ENCODE results near the gene KRT14.
"Not testable (repeated sequence)": the region's sequence is repeated elsewhere in the genome, so short reads cannot be mapped to it uniquely, and the experiment has no call there.

KRT14 gene

DNA sequence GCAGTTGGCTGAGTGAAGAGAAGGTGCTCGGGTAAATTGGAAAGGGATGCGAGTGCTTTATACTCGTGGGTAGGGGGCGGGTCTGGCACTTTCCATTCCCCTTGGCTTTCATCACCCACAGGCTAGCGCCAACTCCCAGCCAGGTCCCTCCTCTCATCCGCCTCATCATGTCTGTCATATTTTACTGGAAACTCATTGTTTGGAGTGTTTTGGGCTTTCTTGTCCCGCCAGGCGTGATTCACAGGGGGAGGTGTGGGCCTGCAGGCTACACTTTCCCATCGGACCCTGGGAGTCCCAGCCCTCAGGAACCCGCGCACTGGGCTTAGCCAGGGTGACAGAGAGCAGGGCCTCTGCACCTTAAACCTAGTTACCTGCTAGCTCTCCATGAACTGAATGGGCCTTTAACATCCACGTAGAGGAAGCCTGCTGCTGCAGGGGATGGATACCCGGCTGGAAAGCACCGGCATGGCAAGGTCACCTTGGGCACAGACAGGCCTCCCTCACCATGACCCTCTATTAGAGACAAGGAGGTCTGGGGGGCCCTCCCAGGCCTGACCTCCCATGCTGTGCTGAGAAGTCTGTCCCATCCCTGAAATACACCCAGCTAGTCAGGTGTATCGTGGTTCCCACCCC is at the start of gene KRT14:
TSS of gene KRT14 (minus strand) at position 33 of the 633 bp plus-strand sequence. CDS start 61 bp downstream, outside the sequence.
- DNase-seq, result no peak

DNA sequence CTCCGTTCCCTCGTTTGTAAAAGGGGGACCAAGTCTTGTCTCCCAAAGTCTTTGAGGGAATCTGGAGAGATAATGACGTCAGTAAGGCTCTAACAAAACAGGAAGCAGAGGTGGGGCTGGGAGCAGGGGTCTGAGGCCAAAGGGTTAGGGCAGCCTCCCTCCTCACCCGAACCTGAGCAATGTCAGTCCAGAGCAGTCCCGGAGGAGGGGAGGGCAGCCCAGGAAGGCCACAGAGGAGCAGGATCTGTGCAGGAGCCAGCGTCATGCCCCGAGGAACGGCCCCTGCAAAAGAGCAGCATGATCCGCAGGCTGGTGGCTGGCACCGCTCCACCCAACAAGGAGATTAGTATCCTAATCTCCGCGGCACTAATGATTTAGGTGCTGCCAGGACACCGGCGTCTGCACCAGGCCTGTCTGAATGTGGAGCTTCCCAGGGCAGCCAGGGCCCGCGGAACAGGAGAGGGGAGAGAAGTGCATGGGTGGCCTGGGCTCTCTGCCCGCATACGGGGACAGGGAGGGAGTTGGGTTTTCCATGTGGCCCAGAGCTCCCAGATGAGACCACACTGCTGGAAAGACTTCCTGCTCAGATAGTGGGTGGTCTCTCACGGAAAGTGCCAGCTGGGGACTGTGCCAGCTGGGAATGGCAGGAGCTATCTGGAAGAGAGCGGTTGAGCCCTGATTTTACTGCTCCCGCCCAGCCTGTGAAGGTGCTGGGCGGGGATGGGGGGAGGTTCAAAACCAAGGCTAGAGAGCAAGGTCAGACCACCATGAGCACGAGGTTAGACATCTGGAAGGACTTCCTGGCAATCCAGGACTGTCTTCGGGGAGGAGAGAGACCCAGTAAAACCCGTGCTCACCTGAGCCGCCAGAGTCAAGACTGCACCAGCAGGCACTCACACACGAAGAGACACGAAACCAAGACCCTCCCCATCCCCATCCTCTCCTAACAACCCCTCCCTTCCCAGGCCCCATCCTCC is 48.7 kb upstream of the KRT14 start:
- DNase-seq, result no peak

DNA sequence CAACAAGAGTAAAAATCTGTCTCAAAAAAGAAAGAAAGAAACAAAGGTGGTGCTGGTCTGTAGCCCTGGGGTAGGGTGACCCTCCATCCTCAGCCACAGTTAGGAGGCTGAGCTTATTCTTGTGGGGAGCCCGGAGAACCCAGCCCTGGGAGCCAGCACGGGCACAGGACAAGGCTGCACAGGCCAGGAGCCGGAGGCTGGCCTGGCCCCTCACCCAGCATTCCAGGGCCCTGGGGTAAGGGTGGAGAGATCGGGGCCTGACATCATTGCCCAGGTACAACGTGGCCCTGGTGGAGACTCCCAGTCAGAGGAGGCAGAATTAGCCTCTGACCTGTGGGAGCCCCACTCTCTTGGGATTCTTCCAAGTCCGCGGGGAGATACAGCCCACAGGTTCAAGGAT is 47.9 kb upstream of the KRT14 start:
- DNase-seq, result no peak

DNA sequence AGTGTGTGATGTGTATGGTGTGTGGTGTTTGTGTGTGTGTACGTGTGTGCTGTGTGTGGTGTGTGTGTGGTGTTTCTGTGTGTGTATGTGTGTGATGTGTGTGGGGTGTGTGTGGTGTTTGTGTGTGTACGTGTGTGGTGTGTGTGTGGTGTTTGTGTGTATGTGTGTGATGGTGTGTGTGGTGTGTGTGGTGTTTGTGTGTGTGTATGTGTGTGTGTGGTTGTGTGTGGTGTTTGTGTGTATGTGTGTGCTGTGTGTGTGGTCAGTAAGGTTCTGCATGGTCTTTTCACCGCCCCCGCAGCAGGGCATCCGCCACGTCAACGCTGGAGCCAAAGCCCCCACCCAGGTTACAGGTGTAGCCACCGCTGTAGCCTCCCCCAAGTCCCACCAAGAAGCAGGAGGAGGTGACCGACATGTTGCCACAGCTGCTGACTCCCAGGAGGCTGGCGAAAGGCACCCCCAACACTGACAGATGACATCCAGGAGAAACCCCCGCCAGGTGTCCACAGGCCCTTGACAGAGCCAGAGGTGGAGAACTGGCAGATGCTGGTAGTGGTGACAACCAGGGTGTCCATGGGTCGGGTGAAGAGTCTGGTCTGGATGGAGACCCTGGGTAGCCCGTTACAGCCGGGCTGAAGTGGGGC is 47.0 kb upstream of the KRT14 start:
- DNase-seq, result no peak

DNA sequence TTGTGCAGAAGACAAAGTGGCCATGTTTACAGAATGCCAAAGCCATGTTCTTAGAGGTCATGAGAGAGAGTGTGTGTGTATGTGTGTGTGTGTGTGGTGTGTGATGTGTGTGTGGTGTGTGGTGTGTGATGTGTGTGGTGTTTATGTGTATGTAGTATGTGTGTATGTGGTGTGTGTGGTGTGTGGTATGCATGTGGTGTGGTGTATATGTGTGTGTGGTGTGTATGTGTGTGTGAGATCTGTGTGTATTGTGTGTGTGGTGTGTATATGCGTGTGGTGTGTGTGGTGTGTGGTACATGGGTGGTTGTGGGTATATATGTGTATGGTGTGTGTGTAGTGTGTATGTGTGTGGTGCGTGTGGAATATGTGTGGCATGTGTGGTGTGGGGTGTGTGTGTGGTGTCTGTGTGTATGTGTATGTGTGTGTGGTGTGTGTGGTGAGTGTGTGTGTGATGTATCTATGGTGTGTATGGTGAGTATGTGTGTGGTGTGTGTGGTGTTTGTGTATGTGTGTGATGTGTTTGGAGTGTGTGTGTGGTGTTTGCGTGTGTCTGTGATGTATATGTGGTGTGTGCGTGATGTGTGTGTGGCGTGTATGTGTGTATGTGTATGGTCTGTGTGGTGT is 45.9 kb upstream of the KRT14 start:
- DNase-seq, result no peak

DNA sequence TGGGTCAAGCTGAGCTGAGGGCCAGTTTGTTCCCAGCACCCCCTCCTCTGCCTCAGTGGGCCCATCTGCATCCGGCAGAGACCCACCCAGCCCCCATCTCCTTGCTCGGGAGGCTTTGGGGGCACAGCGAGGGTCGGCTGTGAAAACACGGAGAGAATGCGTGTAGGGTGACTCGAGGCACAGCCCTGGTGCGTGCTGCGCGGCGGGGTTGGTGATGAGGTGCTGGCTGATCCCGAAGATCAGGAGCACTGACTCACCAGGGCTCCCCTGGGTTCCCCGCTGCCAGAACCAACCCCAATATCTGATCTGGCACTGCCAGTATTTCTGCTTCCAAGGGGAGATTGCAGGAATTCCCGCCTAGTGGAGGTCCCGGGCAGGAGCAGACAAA is 45.2 kb upstream of the KRT14 start:
- no peak for DNase-seq

DNA sequence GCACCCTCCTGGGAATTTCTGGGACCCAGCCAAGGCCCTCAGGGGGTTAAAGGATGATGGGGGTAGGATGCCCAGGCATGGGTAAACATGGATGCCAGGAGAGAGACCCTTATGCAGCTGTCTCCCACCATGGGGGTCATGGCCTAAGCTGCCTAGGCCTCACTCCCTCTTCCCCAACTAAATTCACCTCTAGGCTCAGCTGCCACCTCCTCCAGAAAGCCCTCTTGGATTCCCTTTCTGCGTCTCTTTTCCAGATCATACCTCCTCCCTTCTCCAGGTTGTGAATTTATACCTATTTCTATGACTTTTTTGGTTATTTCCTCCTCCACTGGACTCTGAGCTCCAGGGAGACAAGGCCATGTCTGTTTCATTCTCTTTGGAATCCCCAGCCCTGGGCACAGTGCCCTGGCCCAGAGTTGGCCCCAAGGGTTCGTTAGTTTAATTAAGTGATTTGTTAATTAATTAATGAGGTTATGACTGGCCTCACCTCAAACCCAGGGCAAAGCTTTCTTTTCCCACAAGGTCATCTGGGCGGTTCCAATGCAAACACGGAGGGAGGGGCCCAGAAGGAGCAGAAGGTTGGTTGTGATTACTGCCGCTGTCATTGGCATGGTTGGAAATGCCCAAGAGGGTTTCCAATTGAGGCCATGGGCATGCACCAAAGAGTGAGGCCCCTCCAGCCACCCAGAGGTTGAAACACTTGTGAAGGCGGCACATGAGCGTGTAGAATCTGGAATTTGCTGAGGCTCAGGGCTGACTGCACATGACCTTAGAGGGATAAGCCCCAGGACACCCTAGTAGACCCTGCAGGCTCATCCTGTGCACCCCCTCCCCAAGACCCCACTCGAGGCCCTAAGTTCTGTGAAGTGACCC is 44.6 kb upstream of the KRT14 start:
- no peak for DNase-seq

DNA sequence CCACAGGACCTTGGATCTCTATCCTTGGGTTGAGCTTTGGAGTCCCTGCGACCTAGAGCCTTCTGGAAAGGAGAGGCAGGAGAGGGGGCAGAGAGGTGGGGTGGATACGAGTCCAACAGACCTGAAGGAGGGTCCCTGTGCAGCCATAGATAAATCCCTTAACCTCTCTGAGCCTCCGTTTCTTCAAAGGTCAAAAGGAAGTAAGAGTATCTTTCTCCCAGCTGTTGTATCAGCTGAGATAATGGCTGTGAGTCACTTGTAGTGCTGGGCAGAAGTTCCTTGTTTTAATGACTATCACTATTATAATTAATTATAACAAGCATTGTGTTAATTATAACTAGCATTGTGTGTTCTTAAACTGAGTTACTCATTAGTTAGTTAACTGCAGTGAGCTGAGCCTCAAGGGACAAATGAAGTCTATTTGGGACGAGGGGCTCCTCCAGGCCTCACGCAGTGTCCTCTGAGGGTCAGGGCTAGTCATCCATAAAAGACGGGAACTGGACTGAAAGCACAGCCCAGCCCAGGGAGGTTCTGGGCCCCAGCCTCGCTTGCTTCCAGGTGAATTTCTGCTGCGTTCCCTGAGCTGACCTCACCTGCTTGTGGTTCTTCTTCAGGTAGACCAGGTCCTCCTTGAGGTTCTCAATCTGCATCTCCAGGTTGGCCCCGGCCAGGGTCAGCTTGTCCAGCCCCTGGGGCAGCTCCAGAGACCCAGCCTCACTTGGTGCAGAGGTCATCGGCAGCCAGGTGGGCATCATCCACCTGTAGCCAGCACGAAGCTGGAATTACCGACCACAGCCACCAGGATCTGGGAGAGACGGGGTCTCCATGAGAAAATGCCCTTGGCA is 43.4 kb upstream of the KRT14 start:
- DNase-seq, result no peak

DNA sequence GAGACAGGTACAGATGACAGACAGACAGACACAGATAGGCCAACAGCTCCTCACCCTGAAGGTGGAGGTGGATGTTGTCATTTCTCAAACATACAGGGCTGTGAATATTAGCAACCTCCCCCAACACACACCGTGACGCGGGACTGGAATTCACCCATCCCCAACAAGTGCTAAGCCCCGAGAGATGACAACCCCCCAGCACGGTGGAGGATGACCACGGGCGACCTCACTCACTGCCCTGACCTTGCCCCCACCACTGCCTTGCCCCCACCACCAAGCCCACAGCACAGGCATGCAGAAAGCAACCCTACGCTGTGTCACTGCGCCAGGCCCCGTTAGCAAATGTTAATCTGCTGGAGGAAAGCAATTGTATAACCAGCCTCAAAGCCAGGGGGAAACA is 42.6 kb upstream of the KRT14 start:
- no peak for DNase-seq

DNA sequence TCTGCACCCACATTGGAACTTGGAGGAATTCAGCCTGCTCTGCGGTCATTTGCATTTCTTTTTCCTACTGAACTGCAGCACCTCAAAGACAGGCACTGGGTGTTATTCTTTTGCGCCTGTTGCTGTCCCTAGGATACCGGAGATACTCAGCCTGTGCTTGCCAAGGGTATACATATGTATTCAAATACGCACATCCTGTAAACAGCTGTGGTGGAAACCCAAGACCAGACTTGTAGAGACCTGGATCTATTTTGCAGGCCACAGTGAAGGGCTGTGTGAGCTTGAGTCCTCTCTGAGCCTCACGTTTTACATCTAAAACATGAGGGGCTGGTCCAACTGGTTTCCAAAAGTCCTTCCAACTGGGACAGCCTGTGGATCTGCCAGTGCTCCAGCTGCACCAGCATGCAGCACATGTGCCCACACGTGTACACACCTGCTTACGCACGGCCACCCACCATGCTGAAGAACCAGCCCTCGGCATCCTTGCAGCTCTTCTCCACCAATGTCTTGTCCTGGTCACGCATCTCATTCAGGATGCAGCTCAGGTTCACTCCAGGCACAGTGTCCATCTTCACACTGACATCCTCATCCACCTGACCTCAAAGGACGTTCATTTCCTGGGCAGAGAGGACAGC is 42.0 kb upstream of the KRT14 start:
- not testable (repeated sequence) for DNase-seq

DNA sequence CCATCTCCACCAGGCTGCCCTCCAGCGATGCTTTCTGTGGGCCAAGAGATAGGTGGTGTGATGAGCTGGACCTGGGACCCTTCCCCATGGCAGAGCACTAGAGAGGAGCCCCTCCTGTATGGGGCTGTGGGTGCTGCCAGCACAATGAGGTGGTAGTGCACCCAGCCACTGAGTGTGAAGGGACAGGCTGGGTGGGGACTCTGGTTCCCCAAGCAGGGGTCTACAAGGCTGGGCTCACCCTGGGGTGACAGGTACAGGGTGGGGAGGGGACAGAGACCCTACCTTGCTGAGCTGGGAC is 41.3 kb upstream of the KRT14 start:
- not testable (repeated sequence) for DNase-seq

DNA sequence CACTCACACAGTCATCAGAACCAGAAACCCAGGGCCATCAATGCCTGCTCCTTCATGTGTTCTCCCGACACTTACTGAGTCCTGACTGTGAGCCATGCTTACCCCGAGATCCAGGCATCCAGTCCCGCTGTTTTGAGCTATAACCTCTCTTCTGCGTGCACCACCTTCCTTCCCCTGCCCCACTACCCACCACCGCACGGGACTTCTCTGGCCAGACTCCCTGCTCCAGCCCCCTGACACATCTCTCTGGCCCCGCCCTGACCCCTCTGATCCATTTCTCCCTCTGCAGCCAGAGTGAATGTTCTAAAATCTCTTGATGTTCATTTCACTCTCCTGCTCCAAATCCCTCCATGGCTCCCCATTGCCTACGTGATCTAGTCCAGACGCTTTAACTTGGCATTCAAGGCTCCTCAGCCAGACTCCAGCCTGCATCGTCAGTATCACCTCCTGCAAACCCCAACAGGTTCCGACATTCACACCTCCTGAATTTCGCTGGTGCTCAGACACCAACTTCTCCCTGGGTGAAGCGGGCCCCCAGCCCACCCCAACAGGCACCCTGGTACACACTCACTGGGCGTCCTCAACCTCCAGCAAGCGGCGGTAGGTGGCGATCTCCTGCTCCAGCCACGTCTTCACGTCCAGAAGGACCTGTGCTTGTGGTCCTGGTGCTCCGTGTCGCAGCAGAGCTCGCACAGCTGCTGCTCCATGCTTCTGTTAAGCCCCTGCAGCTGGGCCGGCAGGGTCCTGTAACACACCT is 40.8 kb upstream of the KRT14 start:
- no peak for DNase-seq

DNA sequence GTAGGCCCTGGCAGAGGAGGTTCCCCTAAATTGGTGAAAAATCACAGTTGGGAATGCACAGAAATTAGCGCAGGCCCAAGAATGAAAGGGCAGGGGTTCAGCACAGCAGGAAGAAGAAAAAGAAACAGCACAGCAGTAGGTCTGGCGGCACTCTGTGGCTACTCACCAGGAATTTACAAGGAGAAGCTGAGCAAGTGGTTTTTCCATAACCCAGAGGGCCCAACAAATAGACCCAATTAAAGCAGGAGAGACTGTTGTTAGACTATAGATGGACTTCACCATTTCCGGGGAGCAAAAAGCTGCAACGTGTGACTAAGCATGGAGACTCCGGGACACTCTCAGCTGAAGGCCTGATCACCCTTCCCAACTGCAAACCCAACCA is 40.2 kb upstream of the KRT14 start:
- not testable (repeated sequence) for DNase-seq

DNA sequence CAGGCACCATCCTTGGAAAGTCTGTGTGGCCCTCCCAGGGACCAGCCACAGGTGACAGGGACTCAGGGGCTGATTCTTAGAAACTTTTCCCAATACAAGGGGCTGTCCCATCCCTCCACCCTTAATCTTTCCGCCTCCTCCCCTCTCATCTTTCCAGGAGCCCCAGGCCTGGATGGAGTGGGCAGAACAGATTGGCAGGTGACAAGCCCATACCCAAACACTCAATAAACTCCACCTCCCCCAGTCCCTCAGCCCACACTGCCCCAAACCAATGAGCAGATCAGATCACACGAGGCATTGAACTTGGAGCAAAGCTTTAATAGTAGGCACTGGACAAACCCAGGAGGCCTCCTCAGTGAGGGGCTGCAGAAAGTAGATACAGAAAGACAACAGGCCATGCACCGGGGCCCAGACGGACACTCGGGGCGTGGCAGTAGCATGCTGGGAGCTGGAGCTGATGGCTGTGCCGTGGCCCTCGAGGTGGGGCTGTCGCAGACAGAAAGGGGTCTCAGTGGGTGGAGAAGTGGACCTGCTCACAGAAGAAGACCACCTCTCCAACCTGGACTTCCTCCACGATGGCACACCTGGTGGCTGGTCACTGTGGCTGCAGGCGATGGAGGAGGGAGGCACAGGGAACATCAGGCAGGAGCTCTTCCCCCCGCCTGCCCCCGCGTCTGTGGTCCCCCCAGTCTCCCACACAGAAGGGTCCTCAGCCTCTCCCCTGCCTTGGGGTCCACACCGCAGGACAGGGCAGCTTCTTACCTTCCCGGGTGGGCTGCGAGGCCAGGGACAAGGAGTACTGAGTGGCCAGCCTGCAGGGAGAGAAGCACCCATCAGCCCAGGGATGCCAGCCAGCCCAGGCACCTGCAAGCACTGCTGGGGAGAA is 39.6 kb upstream of the KRT14 start:
- DNase-seq, result not testable (repeated sequence)

DNA sequence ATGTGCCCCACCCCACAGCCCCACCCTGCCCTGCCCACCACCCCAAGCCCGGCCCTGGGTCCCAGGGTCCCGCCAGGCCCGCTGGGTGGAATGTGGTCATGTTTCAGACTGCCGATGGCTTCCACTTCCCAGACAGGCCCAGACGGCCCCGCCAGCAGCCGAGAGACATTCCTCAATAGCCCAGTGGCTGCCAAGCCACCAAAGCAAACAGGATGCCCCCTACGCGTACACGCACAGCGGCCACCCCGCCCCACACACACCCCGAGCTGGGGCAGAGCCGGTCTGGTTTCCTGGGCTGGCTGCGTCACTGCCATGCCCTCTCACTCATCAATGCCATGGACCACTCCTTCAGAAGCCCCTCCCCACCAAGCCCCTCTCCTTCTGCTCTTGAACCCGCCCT is 38.9 kb upstream of the KRT14 start:
- DNase-seq, result no peak

DNA sequence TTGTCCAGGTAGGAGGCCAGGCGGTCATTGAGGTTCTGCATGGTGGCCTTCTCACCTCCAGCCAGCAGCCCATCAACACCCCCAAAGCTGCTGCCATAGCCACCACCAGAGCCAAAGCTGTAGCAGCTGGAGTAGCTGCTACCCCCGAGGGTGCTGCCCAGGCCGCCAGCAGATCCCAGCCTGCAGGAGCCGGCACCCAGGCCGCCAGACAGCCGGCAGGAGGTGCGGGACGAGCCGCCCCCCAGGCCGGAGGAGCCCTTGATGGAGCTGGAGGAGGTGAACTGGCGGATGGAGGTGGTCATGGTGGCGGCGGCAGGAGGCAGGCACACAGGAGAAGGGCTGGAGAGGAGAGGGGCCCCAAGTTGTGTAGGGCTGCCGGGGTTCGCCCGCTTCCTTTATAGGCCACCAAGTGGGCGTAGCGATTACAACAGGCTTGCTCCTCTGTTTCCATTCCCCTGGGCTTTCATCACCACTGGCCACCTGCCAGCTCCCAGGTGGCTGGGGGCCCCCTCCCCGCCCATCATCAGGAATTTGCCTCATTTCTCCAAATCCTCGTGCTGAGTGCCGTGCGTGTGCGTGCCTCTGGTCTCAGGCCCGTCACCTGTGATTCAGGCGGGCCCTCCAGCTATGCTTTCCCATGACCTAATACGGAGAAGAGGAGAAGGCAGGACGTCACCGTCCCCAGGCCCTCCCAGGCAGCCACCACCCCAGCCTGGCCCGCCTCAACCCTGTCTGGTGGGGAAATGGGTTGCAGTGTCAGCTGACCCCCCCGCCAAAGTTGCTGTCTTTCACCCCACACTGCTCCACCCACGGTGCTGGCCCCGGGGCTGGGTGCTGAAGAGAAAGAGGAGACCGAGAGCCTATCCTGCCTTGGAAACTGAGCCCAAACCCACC is 37.8 kb upstream of the KRT14 start, which contains the start of gene KRT17:
TSS of gene KRT17 (minus strand) at position 368 of the 894 bp plus-strand sequence. CDS start at position 302, 66 bp downstream.
- DNase-seq, result no peak

DNA sequence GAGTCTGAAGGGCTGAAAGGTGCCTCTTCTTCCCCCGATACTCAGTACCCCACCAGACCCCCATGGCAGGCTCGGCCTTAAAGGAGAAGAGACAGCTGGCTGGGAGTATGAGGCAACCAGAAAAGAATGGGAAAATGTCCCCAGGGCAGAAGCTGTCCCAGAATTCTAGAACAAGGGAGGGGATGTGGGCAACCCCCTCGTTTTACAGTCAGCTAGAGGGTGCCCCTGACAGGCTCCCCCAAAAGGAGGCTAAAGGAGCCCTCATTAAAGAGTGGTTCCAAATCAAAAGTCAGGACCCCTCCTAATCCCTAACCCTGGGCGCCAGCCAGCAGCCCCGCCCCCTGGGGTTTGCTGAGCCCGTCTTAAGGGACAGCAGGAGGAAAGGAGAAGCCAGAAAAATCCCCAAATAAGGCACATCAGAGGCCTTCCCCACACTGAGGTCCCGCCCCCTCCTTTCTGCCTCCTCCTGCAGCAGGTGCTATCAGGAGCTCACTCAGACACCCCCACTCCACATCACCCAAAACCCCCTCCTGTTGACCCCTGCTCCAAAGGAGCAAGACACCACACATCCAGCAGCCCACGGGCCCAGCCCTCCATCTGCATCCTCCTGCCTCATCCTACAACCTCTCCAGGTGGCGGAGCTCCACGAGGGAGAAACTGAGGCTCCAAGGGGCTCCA is 36.6 kb upstream of the KRT14 start:
- not testable (repeated sequence) for DNase-seq
